MM.1S (cell line): ENCODE results near the gene RNGTT.

Experiments used
- DNase-seq: peaks from one replicate; pipeline ENCODE4 v3.0.0-alpha.2; 2015
- H2AFZ ChIP-seq: fragments of 300-600 bp; sonication (generic); 2 replicates; pipeline ENCODE4 v1.6.0; 2016; ENCODE audit warnings: antibody characterized with exemption, low read length
- H3F3A ChIP-seq: fragments of 300-600 bp; sonication (generic); 2 replicates; pipeline ENCODE4 v1.6.1; 2016; ENCODE audit warnings: mild to moderate bottlenecking, antibody characterized with exemption, low read length, moderate library complexity, mixed read lengths; ENCODE audit not compliant: insufficient read depth
- H3K27ac ChIP-seq: fragments of 300-600 bp; sonication (generic); 2 replicates; pipeline ENCODE4 v1.5.1; 2016; ENCODE audit warnings: mild to moderate bottlenecking, low read length
- H3K27me3 ChIP-seq: fragments of 300-600 bp; sonication (generic); replicated peaks from 2 replicates; pipeline ENCODE4 v1.6.0; 2016; ENCODE audit warnings: low read length; ENCODE audit not compliant: insufficient read depth
- H3K36me3 ChIP-seq: fragments of 300-600 bp; sonication (generic); replicated peaks from 2 replicates; pipeline ENCODE4 v1.6.1; 2016; ENCODE audit warnings: mild to moderate bottlenecking, low read length, mixed read lengths; ENCODE audit not compliant: insufficient read depth
- H3K4me1 ChIP-seq: fragments of 300-600 bp; sonication (generic); 2 replicates; pipeline ENCODE4 v1.6.1; 2016; ENCODE audit warnings: low read length, mixed read lengths
- H3K4me2 ChIP-seq: fragments of 300-600 bp; sonication (generic); 2 replicates; pipeline ENCODE4 v1.6.0; 2016; ENCODE audit warnings: low read depth, low read length
- H3K4me3 ChIP-seq: fragments of 300-600 bp; sonication (generic); 2 replicates; pipeline ENCODE4 v1.5.1; 2016; ENCODE audit warnings: low read length, mixed read lengths
- H3K79me2 ChIP-seq: fragments of 300-600 bp; sonication (generic); 2 replicates; pipeline ENCODE4 v1.6.1; 2016; ENCODE audit warnings: mixed run types, low read length, mixed read lengths
- H3K9ac ChIP-seq: fragments of 300-600 bp; sonication (generic); 2 replicates; pipeline ENCODE4 v1.6.1; 2016; ENCODE audit warnings: low read length, mixed read lengths
- H3K9me2 ChIP-seq: fragments of 300-600 bp; sonication (generic); replicated peaks from 2 replicates; pipeline ENCODE4 v1.6.1; 2016; ENCODE audit warnings: mild to moderate bottlenecking, low read length, mixed read lengths; ENCODE audit not compliant: insufficient read depth
- H3K9me3 ChIP-seq: fragments of 300-600 bp; sonication (generic); replicated peaks from 2 replicates; pipeline ENCODE4 v1.6.1; 2016; ENCODE audit warnings: mild to moderate bottlenecking, low read length, mixed read lengths; ENCODE audit not compliant: insufficient read depth
- H4K20me1 ChIP-seq: fragments of 300-600 bp; sonication (generic); 2 replicates; pipeline ENCODE4 v1.6.1; 2016; ENCODE audit warnings: mild to moderate bottlenecking, low read length, moderate library complexity, mixed read lengths; ENCODE audit not compliant: insufficient read depth
- CTCF ChIP-seq: fragments of 300-600 bp; sonication (generic); IDR thresholded peaks from 2 replicates; pipeline ENCODE4 v1.5.1; 2016; ENCODE audit warnings: antibody characterized with exemption, low read length, mixed read lengths
- EZH2 ChIP-seq: fragments of 300-600 bp; sonication (generic); optimal IDR thresholded peaks from 2 replicates; pipeline ENCODE3; 2017; ENCODE audit warnings: low read depth, mild to moderate bottlenecking, antibody characterized with exemption, low read length, mixed read lengths
- EZH2phosphoT487 ChIP-seq: fragments of 300-600 bp; sonication (generic); IDR thresholded peaks from 2 replicates; pipeline ENCODE4 v1.6.1; 2018; ENCODE audit warnings: antibody characterized with exemption, low read length

Gene RNGTT

GRCh38 chr6:88680654-88681053, 282.8 kb downstream of the RNGTT start:
- no peaks in the 10 kb centered on the region for H3K9me3 ChIP-seq
- no peaks in the 10 kb centered on the region for H4K20me1 ChIP-seq
- no peaks in the 10 kb centered on the region for H3K4me1 ChIP-seq
- H3K79me2 ChIP-seq: no peaks in the 10 kb centered on the region
- TF ChIP-seq EZH2 (no peak), EZH2phosphoT487 (no peak), CTCF (no peak)
- no peak overlapping the region for H3K27ac ChIP-seq
- no peak overlapping the region for H3K4me3 ChIP-seq
- no peaks in the 10 kb centered on the region for H3K9me2 ChIP-seq
- no peaks in the 10 kb centered on the region for H3K27me3 ChIP-seq
- DNase-seq: no peak
- H3K4me2 ChIP-seq: no peak overlapping the region
- no peaks in the 10 kb centered on the region for H3K36me3 ChIP-seq
- no peak overlapping the region for H2AFZ ChIP-seq
- no peaks in the 10 kb centered on the region for H3F3A ChIP-seq
- no peak overlapping the region for H3K9ac ChIP-seq

GRCh38 chr6:88679841-88680240, 283.6 kb downstream of the RNGTT start:
- H3K4me1 ChIP-seq: no peaks in the 10 kb centered on the region
- no peak overlapping the region for H2AFZ ChIP-seq
- no peaks in the 10 kb centered on the region for H3K79me2 ChIP-seq
- TF ChIP-seq EZH2phosphoT487 (no peak), EZH2 (no peak)
- H3K27ac ChIP-seq: no peak overlapping the region
- no peaks in the 10 kb centered on the region for H3F3A ChIP-seq
- no peaks in the 10 kb centered on the region for H3K9me2 ChIP-seq
- H3K4me2 ChIP-seq: no peak overlapping the region
- no peaks in the 10 kb centered on the region for H3K36me3 ChIP-seq
- no peak for DNase-seq
- H3K4me3 ChIP-seq: no peak overlapping the region
- no peaks in the 10 kb centered on the region for H3K27me3 ChIP-seq
- H3K9me3 ChIP-seq: no peaks in the 10 kb centered on the region
- H3K9ac ChIP-seq: no peak overlapping the region
- H4K20me1 ChIP-seq: no peaks in the 10 kb centered on the region

- Histone ChIP-seq H3K9me2 (no peaks in the 10 kb centered on the region), H3K36me3 (no peaks in the 10 kb centered on the region), H2AFZ (no peak overlapping the region), H3K27me3 (no peaks in the 10 kb centered on the region), H3K4me1 (peaks cover 7% of the 10 kb centered on the region; the same call in 1 of the 2 replicates), H3K79me2 (no peaks in the 10 kb centered on the region), H4K20me1 (no peaks in the 10 kb centered on the region), H3K4me2 (no peak overlapping the region), H3F3A (no peaks in the 10 kb centered on the region), H3K27ac (no peak overlapping the region), H3K9ac (no peak overlapping the region), H3K9me3 (no peaks in the 10 kb centered on the region), H3K4me3 (no peak overlapping the region)
- no peak for DNase-seq
- TF ChIP-seq CTCF (no peak), EZH2 (no peak)
These were observed 286.1 kb downstream of the RNGTT start for GRCh38 chr6:88677356-88677755.

GRCh38 chr6:88671624-88672023, 291.8 kb downstream of the RNGTT start:
- Histone ChIP-seq H4K20me1 (no peaks in the 10 kb centered on the region), H2AFZ (no peak overlapping the region), H3K79me2 (no peaks in the 10 kb centered on the region), H3K9me2 (no peaks in the 10 kb centered on the region), H3K36me3 (no peaks in the 10 kb centered on the region), H3F3A (no peaks in the 10 kb centered on the region), H3K27ac (no peak overlapping the region), H3K9me3 (no peaks in the 10 kb centered on the region), H3K4me2 (no peak overlapping the region), H3K9ac (no peak overlapping the region), H3K27me3 (no peaks in the 10 kb centered on the region), H3K4me3 (no peak overlapping the region), H3K4me1 (peaks cover 8% of the 10 kb centered on the region; the same call in 1 of the 2 replicates)
- TF ChIP-seq EZH2phosphoT487 (no peak), CTCF (no peak), EZH2 (no peak)
- DNase-seq: no peak
